PFSK-1 (cell line): ENCODE results near the gene EFCAB11.

Experiments used
- FOXP2 ChIP-seq: optimal IDR thresholded peaks from 2 replicates; pipeline ENCODE3; 2011; ENCODE audit warnings: borderline replicate concordance, control low read depth, inconsistent platforms; ENCODE audit not compliant: insufficient read depth; ENCODE audit errors: extremely low read length, extremely low read depth
- POLR2AphosphoS5 ChIP-seq: IDR thresholded peaks from 2 replicates; pipeline ENCODE4 v1.6.1; 2012; ENCODE audit warnings: low read depth, mild to moderate bottlenecking, control low read depth, low read length, moderate library complexity
- SIN3A ChIP-seq: IDR thresholded peaks from 2 replicates; pipeline ENCODE4 v1.6.1; 2012; ENCODE audit warnings: mild to moderate bottlenecking, low read length, moderate library complexity, borderline replicate concordance; ENCODE audit not compliant: insufficient read depth
- TAF1 ChIP-seq: IDR thresholded peaks from 2 replicates; pipeline ENCODE4 v1.6.1; 2012; ENCODE audit warnings: low read length, control low read depth, borderline replicate concordance; ENCODE audit not compliant: insufficient read depth
- TF ChIP-seq, protein P1 (sequence below), 2 experiments: IDR thresholded peaks; 2 replicates each; pipeline versions ENCODE4 v1.6.1 to v1.8.0; 2011 to 2012; ENCODE audit warnings: low read depth in 2 of 2, low read length in 2 of 2, control low read depth in 1 of 2, inconsistent platforms in 1 of 2, mild to moderate bottlenecking in 1 of 2, moderate library complexity in 1 of 2; ENCODE audit not compliant: insufficient read depth in 1 of 2

EFCAB11 gene

DNA sequence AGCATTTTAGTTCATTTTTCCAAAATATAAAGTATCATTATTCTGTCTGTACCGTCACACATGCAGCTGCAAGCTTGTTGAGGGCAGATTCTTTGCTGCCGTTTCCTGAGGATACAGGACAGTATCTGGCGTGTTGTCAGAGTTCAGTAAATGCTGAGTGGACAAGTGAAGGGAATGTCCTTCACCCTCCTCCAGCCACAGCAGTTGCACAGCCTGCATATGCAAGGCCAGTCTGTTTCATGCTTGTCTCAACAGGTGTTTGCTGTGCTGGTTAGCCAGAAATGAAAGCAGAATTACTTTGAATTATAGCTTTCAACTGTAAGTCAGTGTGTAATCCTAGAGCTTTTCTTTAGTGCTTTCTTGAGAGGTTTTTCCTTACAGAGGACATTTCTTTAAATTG, 37.7 kb upstream of the EFCAB11 start:
- TF ChIP-seq POLR2AphosphoS5 (no peak), FOXP2 (no peak), SIN3A (no peak), TAF1 (no peak)
- TF ChIP-seq, protein P1, sequence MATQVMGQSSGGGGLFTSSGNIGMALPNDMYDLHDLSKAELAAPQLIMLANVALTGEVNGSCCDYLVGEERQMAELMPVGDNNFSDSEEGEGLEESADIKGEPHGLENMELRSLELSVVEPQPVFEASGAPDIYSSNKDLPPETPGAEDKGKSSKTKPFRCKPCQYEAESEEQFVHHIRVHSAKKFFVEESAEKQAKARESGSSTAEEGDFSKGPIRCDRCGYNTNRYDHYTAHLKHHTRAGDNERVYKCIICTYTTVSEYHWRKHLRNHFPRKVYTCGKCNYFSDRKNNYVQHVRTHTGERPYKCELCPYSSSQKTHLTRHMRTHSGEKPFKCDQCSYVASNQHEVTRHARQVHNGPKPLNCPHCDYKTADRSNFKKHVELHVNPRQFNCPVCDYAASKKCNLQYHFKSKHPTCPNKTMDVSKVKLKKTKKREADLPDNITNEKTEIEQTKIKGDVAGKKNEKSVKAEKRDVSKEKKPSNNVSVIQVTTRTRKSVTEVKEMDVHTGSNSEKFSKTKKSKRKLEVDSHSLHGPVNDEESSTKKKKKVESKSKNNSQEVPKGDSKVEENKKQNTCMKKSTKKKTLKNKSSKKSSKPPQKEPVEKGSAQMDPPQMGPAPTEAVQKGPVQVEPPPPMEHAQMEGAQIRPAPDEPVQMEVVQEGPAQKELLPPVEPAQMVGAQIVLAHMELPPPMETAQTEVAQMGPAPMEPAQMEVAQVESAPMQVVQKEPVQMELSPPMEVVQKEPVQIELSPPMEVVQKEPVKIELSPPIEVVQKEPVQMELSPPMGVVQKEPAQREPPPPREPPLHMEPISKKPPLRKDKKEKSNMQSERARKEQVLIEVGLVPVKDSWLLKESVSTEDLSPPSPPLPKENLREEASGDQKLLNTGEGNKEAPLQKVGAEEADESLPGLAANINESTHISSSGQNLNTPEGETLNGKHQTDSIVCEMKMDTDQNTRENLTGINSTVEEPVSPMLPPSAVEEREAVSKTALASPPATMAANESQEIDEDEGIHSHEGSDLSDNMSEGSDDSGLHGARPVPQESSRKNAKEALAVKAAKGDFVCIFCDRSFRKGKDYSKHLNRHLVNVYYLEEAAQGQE (IDR thresholded peaks at IDR 0.05; ENCODE audit: insufficient read depth in 1 of 2, low read depth in 2 of 2, low read length in 2 of 2): no peak

DNA sequence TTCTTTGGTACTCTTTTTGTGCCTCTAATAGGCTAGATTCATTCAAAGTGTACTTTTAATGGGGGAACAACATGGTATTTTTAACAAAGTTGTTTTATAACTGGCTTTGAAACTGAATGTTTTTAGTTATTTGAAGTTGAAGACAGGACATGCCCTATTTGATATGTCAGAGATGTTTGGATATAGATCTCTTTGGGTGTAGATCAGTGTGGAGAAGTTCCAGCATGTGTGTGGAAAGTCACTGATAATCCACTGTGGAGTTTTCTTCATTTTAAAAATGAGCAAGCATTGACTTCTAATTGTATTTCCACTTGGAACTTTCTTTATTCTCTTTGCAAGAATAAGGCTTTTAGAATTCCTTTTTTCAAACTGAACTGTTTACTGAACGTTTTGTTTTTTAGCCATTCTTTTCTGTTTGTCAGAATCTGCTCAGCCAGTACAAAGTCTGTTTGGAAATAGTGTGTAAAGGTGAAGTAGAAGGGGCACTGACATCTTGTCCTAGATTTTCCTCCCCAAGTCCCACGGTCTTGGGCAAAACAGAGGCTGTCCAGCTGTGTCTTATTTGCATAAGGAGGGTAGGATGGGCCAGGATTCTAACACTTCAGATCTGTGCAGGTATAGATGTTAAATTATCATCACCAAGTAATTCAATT, 36.2 kb upstream of the EFCAB11 start:
- TF ChIP-seq, protein P1 (IDR thresholded peaks at IDR 0.05; ENCODE audit: insufficient read depth in 1 of 2, low read depth in 2 of 2, low read length in 2 of 2): no peak
- TF ChIP-seq TAF1 (no peak), SIN3A (no peak), POLR2AphosphoS5 (no peak), FOXP2 (no peak)

DNA sequence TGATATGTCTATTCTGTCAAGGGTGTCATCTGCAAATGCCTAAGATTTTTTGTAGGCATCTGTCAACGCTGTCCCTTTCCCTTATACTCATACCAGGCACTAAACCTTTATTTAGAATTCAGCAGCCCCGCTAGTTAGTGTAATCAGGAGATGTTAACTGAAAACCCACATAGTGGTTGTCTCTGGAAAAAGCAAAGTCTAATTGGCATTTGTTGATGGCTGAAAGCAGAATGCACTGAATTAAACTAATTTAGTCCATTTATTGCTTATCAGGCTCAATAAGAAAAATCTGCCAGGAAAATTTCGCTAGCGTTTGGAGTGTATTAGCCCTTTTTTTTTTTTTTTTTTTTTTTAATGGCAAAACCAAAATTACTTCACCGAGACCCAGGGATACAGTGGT, 35.7 kb upstream of the EFCAB11 start:
- TF ChIP-seq, protein P1 (IDR thresholded peaks at IDR 0.05; ENCODE audit: insufficient read depth in 1 of 2, low read depth in 2 of 2, low read length in 2 of 2): no peak
- TF ChIP-seq POLR2AphosphoS5: no peak

DNA sequence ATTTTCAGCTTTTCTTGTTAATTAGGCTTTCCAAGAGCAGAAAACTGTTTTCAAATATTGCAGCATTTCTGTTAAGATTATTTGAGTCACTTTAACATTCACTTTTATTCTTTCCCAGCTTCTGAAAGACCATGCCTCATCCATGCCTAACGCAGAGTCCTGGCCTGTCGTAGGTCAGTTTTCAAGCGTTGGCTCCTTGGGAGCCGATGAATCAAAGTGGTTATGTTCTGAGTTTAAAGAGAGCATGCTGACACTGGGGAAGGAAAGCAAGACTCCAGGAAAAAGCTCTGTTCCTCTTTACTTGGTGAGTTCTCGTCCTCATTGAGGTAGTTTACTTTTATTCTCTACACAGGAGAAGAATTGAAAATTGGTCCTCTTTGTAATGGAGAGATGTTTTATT, 34.3 kb upstream of the EFCAB11 start:
- TF ChIP-seq, protein P1 (IDR thresholded peaks at IDR 0.05; ENCODE audit: insufficient read depth in 1 of 2, low read depth in 2 of 2, low read length in 2 of 2): no peak

DNA sequence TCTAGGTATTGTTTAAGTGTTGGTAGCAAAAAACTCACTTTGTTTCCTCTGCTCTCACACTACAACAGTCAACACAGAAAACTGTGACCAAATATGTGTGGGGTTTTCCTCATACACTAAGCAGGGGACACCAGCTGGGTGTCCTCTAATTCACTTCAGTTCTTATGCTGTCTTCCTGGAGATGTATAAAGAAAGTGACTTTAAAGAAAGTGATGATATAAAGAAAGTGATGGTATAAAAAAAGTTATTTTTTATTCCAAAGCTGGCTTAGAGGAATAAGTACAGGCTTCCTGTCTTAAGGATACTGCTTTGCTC, 32.6 kb upstream of the EFCAB11 start:
- TF ChIP-seq, protein P1 (IDR thresholded peaks at IDR 0.05; ENCODE audit: insufficient read depth in 1 of 2, low read depth in 2 of 2, low read length in 2 of 2): no peak
- TF ChIP-seq SIN3A (no peak), FOXP2 (no peak), POLR2AphosphoS5 (no peak), TAF1 (no peak)
